CD14-positive monocyte (primary cell): Measurements from ENCODE around the gene OGFRL1. TPM values are rescaled to one million over a fixed set of nuclear protein-coding genes. Genes with fewer than 3 reads are reported as not detected.
"Not testable (repeated sequence)": the region's sequence is repeated elsewhere in the genome, so short reads cannot be mapped to it uniquely, and the experiment has no call there.

Source experiments
- DNase-seq, 3 donors: peaks; one replicate each; pipeline ENCODE4 v3.0.0-alpha.2; 2011 to 2022
- H2AFZ ChIP-seq: 2 replicates; pipeline ENCODE4 v1.6.0; 2012; ENCODE audit warnings: mild to moderate bottlenecking, low read depth, low read length, inconsistent platforms; ENCODE audit not compliant: insufficient read depth, poor library complexity, severe bottlenecking
- H3K27ac ChIP-seq, 2 donors: 1 replicate in 1 of 2; 2 replicates in 1 of 2; pipeline ENCODE4 v1.5.1; 2012 to 2013; ENCODE audit warnings: low read length in 2 of 2, control low read depth in 1 of 2, inconsistent platforms in 1 of 2, low read depth in 1 of 2, mild to moderate bottlenecking in 1 of 2
- H3K27me3 ChIP-seq, 2 donors: one replicate each; pipeline versions ENCODE4 v1.6.0 to v1.6.1; 2011 to 2013; ENCODE audit warnings: low read length in 2 of 2; ENCODE audit not compliant: control insufficient read depth in 2 of 2, insufficient read depth in 2 of 2
- H3K36me3 ChIP-seq, 2 donors: replicated peaks in 1 of 2; 1 replicate in 1 of 2; 2 replicates in 1 of 2; pipeline versions ENCODE4 v1.5.1 to v1.6.1; 2012 to 2013; ENCODE audit warnings: low read length in 2 of 2, control low read depth in 1 of 2, inconsistent platforms in 1 of 2, mild to moderate bottlenecking in 1 of 2; ENCODE audit not compliant: insufficient read depth in 2 of 2, control insufficient read depth in 1 of 2
- H3K4me1 ChIP-seq, 2 donors: 1 replicate in 1 of 2; 2 replicates in 1 of 2; pipeline versions ENCODE4 v1.5.1 to v1.6.1; 2012 to 2013; ENCODE audit warnings: low read length in 2 of 2, control low read depth in 1 of 2, inconsistent platforms in 1 of 2, mild to moderate bottlenecking in 1 of 2, moderate library complexity in 1 of 2; ENCODE audit not compliant: insufficient read depth in 2 of 2, control insufficient read depth in 1 of 2
- H3K4me2 ChIP-seq: replicated peaks from 2 replicates; pipeline ENCODE3; 2012; ENCODE audit warnings: low read length, moderate library complexity, mild to moderate bottlenecking; ENCODE audit not compliant: poor library complexity, severe bottlenecking; ENCODE audit errors: extremely low read depth
- H3K4me3 ChIP-seq, 3 experiments: fragments of 200-600 bp in 1 of 3; sonication (generic) in 1 of 3; replicated peaks in 1 of 3; 1 replicate in 2 of 3; 2 replicates in 1 of 3; pipeline ENCODE4 v1.5.1; 2011 to 2013; ENCODE audit warnings: low read length in 3 of 3, mild to moderate bottlenecking in 3 of 3, control low read depth in 2 of 3, low read depth in 2 of 3, inconsistent platforms in 1 of 3, moderate library complexity in 1 of 3
- H3K79me2 ChIP-seq: 2 replicates; pipeline ENCODE4 v1.6.0; 2012; ENCODE audit warnings: mild to moderate bottlenecking, control low read depth, inconsistent platforms, low read length, moderate library complexity; ENCODE audit not compliant: insufficient read depth
- H3K9ac ChIP-seq: 2 replicates; pipeline ENCODE4 v1.6.0; 2017; ENCODE audit warnings: low read length, mild to moderate bottlenecking; ENCODE audit not compliant: insufficient read depth, poor library complexity, severe bottlenecking
- H3K9me3 ChIP-seq, 2 donors: replicated peaks in 1 of 2; 1 replicate in 1 of 2; 2 replicates in 1 of 2; pipeline versions ENCODE4 v1.5.1 to v1.6.1; 2012 to 2013; ENCODE audit warnings: low read length in 2 of 2, control low read depth in 1 of 2; ENCODE audit not compliant: control insufficient read depth in 1 of 2, insufficient read depth in 1 of 2
- H4K20me1 ChIP-seq: 2 replicates; pipeline ENCODE4 v1.6.0; 2012; ENCODE audit warnings: mild to moderate bottlenecking, low read length, control low read depth, moderate library complexity; ENCODE audit not compliant: insufficient read depth
- H3K27ac Mint-ChIP-seq, 7 donors: one replicate each; pipeline ENCODE4 v1.8.0; 2020; ENCODE audit warnings: mild to moderate bottlenecking in 7 of 7, mixed read lengths in 7 of 7, moderate library complexity in 6 of 7, inconsistent platforms in 2 of 7
- H3K27me3 Mint-ChIP-seq, 3 donors: one replicate each; pipeline ENCODE4 v1.8.0; 2021 to 2022; ENCODE audit warnings: low read depth in 3 of 3, mild to moderate bottlenecking in 3 of 3, mixed read lengths in 3 of 3, moderate library complexity in 3 of 3, inconsistent platforms in 1 of 3
- H3K36me3 Mint-ChIP-seq, 2 donors: one replicate each; pipeline ENCODE4 v1.8.0; 2020; ENCODE audit warnings: mixed read lengths in 2 of 2, inconsistent platforms in 1 of 2, mild to moderate bottlenecking in 1 of 2
- H3K4me1 Mint-ChIP-seq: one replicate; pipeline ENCODE4 v1.8.0; 2020; ENCODE audit warnings: mild to moderate bottlenecking, mixed read lengths
- H3K4me3 Mint-ChIP-seq, 2 donors: one replicate each; pipeline ENCODE4 v1.8.0; 2020; ENCODE audit warnings: mild to moderate bottlenecking in 2 of 2, mixed read lengths in 2 of 2, moderate library complexity in 1 of 2
- H3K9me3 Mint-ChIP-seq, 7 donors: one replicate each; pipeline ENCODE4 v1.8.0; 2020 to 2022; ENCODE audit warnings: mixed read lengths in 7 of 7, mild to moderate bottlenecking in 6 of 7, moderate library complexity in 6 of 7, inconsistent platforms in 2 of 7
- WGBS: methylation state at CpG from one replicate; pipeline ENCODE4 v1.1.5; 2013; ENCODE audit warnings: missing lambda C conversion rate; ENCODE audit not compliant: insufficient coverage; 5-methylcytosine and 5-hydroxymethylcytosine counted together
- intact Hi-C, 2 donors: fragments of 100-400 bp; cut with micrococcal nuclease; formaldehyde crosslinking; loops; one replicate each; pipeline versions ENCODE4 v1.15.0 to v1.15.1; 2023
- polyA plus RNA-seq, 3 donors: library from polyadenylated mRNA; depleted of rRNA in 1 of 3; unstranded in 2 of 3; stranded (reverse) in 1 of 3; fragments of 300-500 nt in 2 of 3; fragments of >200 nt in 1 of 3; fragmentation: Illumina TruSeq in 2 of 3; gene quantifications; 1 replicate in 2 of 3; 2 replicates in 1 of 3; pipeline ENCODE4 v1.2.3, GENCODE V29; 2012 to 2021
- TF ChIP-seq, protein P1 (sequence below): fragments of 200-600 bp; IDR thresholded peaks from one replicate; pipeline ENCODE4 v1.8.0; 2022; ENCODE audit warnings: antibody characterized with exemption, mild to moderate bottlenecking

OGFRL1 gene
- polyA plus RNA-seq, 3 donors = 52.9 to 72.8 (median 58.3) TPM

- no peak overlapping the region for H3K4me3 ChIP-seq
- no peak overlapping the region for H3K9ac ChIP-seq
- Mint-ChIP-seq H3K27me3 (peaks cover 0 to 1% (median 0%) of the 10 kb centered on the region in 3 donors), H3K4me3 (no peak overlapping the region), H3K36me3 (no peaks in the 10 kb centered on the region), H3K9me3 (peaks cover 0 to 3% (median 0%) of the 10 kb centered on the region in 7 donors), H3K27ac (no peak overlapping the region), H3K4me1 (peaks cover 10% of the 10 kb centered on the region)
- TF ChIP-seq, protein P1, sequence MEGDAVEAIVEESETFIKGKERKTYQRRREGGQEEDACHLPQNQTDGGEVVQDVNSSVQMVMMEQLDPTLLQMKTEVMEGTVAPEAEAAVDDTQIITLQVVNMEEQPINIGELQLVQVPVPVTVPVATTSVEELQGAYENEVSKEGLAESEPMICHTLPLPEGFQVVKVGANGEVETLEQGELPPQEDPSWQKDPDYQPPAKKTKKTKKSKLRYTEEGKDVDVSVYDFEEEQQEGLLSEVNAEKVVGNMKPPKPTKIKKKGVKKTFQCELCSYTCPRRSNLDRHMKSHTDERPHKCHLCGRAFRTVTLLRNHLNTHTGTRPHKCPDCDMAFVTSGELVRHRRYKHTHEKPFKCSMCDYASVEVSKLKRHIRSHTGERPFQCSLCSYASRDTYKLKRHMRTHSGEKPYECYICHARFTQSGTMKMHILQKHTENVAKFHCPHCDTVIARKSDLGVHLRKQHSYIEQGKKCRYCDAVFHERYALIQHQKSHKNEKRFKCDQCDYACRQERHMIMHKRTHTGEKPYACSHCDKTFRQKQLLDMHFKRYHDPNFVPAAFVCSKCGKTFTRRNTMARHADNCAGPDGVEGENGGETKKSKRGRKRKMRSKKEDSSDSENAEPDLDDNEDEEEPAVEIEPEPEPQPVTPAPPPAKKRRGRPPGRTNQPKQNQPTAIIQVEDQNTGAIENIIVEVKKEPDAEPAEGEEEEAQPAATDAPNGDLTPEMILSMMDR = no peak
- no peak for DNase-seq
- intact Hi-C loops = no loop called here
- no peaks in the 10 kb centered on the region for H3K27me3 ChIP-seq
- 92% methylated on average over 7 of the region's 7 CpGs for WGBS
- H3K27ac ChIP-seq = no peak overlapping the region
- H3K4me2 ChIP-seq = no peak overlapping the region
- no peaks in the 10 kb centered on the region for H4K20me1 ChIP-seq
- H3K4me1 ChIP-seq = peaks cover 10% of the 10 kb centered on the region in 2 donors
- no peaks in the 10 kb centered on the region for H3K36me3 ChIP-seq
- H3K9me3 ChIP-seq = no peaks in the 10 kb centered on the region
- H2AFZ ChIP-seq = no peak overlapping the region
- no peaks in the 10 kb centered on the region for H3K79me2 ChIP-seq
These were observed 25.7 kb upstream of the OGFRL1 start for GRCh38 chr6:71262914-71263313.

DNA sequence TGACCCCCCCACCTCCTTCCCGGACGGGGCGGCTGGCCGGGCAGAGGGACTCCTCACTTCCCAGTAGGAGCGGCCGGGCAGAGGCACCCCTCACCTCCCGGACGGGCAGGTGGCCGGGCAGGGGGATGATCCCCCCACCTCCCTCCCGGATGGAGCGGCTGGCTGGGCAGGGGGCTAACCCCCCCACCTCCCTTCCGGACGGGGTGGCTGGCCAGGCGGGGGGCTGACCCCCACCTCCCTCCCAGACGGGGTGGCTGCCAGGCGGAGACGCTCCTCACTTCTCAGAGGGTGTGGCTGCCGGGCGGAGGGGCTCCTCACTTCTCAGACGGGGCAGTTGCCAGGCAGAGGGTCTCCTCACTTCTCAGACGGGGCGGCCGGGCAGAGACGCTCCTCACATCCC, 22.2 kb upstream of the OGFRL1 start:
- peaks cover 7 to 12% (median 10%) of the 10 kb centered on the region in 7 donors for H3K9me3 Mint-ChIP-seq
- H3K27ac Mint-ChIP-seq, H3K4me2 ChIP-seq, H3K36me3 Mint-ChIP-seq, H3K27me3 Mint-ChIP-seq, H3K4me1 ChIP-seq, H2AFZ ChIP-seq, H3K4me3 Mint-ChIP-seq, H4K20me1 ChIP-seq, DNase-seq, intact Hi-C loops, H3K9ac ChIP-seq, H3K27me3 ChIP-seq, H3K27ac ChIP-seq, H3K79me2 ChIP-seq, H3K36me3 ChIP-seq, H3K4me3 ChIP-seq: not testable (repeated sequence)
- WGBS = no CpG with 5 or more reads among the region's 24 CpGs
- peaks cover 5 to 11% of the 10 kb centered on the region in 2 donors for H3K9me3 ChIP-seq
- H3K4me1 Mint-ChIP-seq = peaks cover 10% of the 10 kb centered on the region
